GM12878 (cell line): ENCODE measurements around the gene PRR7. TPM values are rescaled to one million over a fixed set of nuclear protein-coding genes. Genes with fewer than 3 reads are reported as not detected.

ENCODE experiments used
- ATAC-seq: fragments of 200-7000 bp; cut with Tn5 transposase; 3 replicates; pipeline ENCODE4 v1.9.1; 2020; ENCODE audit warnings: mild to moderate bottlenecking, moderate library complexity
- BruUV-seq: library from RNA; stranded (reverse); fragments of 400-500 nt; replicated peaks from 2 replicates; lab custom pipeline; 2021; lab: Mats Ljungman, UMichigan
- CTCF ChIA-PET: fragments of 300-600 bp; sonication (Branson Sonifier 250); formaldehyde crosslinking; extraction: SDS; loops from one replicate; lab custom pipeline; 2021; ENCODE audit warnings: inconsistent platforms; lab: Yijun Ruan, JAX
- POLR2A ChIA-PET: fragments of 350-600 bp; formaldehyde crosslinking; extraction: SDS; loops from one replicate; lab custom pipeline; 2021; ENCODE audit warnings: inconsistent platforms; lab: Charles Lee
- RAD21 ChIA-PET: fragments of 300-600 bp; sonication (Branson Sonifier 250); formaldehyde crosslinking; loops from one replicate; lab custom pipeline; 2023; ENCODE audit warnings: antibody characterized with exemption; ENCODE audit not compliant: unreplicated experiment; lab: Charles Lee
- SMC1A ChIA-PET: fragments of 300-600 bp; sonication (Branson Sonifier 250); formaldehyde crosslinking; loops from one replicate; lab custom pipeline; 2023; ENCODE audit not compliant: unreplicated experiment, uncharacterized antibody; lab: Charles Lee
- DNase-seq: peaks from one replicate; pipeline ENCODE4 v3.0.0-alpha.2; 2011; ENCODE audit warnings: low read depth, low spot score
- FAIRE-seq: peaks from 3 replicates; lab custom pipeline; 2011; peaks lifted over from hg19 to GRCh38; lab: Jason Lieb, UNC
- H2AFZ ChIP-seq: 2 replicates; pipeline ENCODE4 v1.6.0; 2011; ENCODE audit warnings: low read depth, low read length, control low read depth; ENCODE audit not compliant: control insufficient read depth
- H3K27ac ChIP-seq: 2 replicates; pipeline ENCODE4 v1.5.1; 2011; ENCODE audit warnings: control low read depth; ENCODE audit not compliant: control insufficient read depth, insufficient read depth
- H3K27me3 ChIP-seq, 2 experiments: replicated peaks in 1 of 2; 2 replicates each; pipeline versions ENCODE4 v1.6.0 to v1.6.1; 2011; ENCODE audit warnings: low read length in 1 of 2; ENCODE audit not compliant: control insufficient read depth in 2 of 2, insufficient read depth in 2 of 2
- H3K36me3 ChIP-seq, 2 experiments: 2 replicates each; pipeline ENCODE4 v1.5.1; 2011; ENCODE audit warnings: low read length in 1 of 2; ENCODE audit not compliant: control insufficient read depth in 2 of 2, insufficient read depth in 2 of 2
- H3K4me1 ChIP-seq: 2 replicates; pipeline ENCODE4 v1.6.1; 2011; ENCODE audit warnings: mild to moderate bottlenecking, low read length, moderate library complexity, mixed read lengths; ENCODE audit not compliant: control insufficient read depth, insufficient read depth
- H3K4me2 ChIP-seq: 2 replicates; pipeline ENCODE4 v1.6.0; 2011; ENCODE audit warnings: control low read depth; ENCODE audit not compliant: control insufficient read depth, insufficient read depth
- H3K4me3 ChIP-seq: fragments of 200-600 bp; sonication (generic); 2 replicates; pipeline ENCODE4 v1.5.1; 2016
- H3K79me2 ChIP-seq: 2 replicates; pipeline ENCODE4 v1.6.0; 2011; ENCODE audit warnings: low read length; ENCODE audit not compliant: control insufficient read depth, insufficient read depth
- H3K9ac ChIP-seq: 2 replicates; pipeline ENCODE4 v1.8.0; 2011; ENCODE audit warnings: low read length, control low read depth, mixed read lengths; ENCODE audit not compliant: control insufficient read depth, insufficient read depth
- H3K9me3 ChIP-seq: replicated peaks from 3 replicates; pipeline ENCODE4 v1.5.1; 2011; ENCODE audit warnings: mild to moderate bottlenecking, low read length; ENCODE audit not compliant: control insufficient read depth, insufficient read depth
- H4K20me1 ChIP-seq: 2 replicates; pipeline ENCODE4 v1.6.0; 2011; ENCODE audit not compliant: control insufficient read depth, insufficient read depth
- E2F4 ChIP-seq: IDR thresholded peaks from 2 replicates; pipeline ENCODE4 v1.6.1; 2012; ENCODE audit warnings: low read depth, low read length, improper control_type of control experiment
- MEF2A ChIP-seq: IDR thresholded peaks from 2 replicates; pipeline ENCODE4 v1.6.1; 2011; ENCODE audit warnings: low read depth, mild to moderate bottlenecking, low read length, moderate library complexity; ENCODE audit not compliant: insufficient read depth
- MEF2B ChIP-seq: fragments of 450-650 bp; IDR thresholded peaks from 2 replicates; pipeline ENCODE4 v1.6.1; 2018; ENCODE audit warnings: mild to moderate bottlenecking, moderate library complexity; ENCODE audit not compliant: partially characterized antibody, poor library complexity, severe bottlenecking
- PAX5 ChIP-seq: IDR thresholded peaks from 2 replicates; pipeline ENCODE4 v1.6.1; 2011; ENCODE audit warnings: low read depth, low read length, borderline replicate concordance
- PAX8 ChIP-seq: fragments of 450-650 bp; IDR thresholded peaks from 2 replicates; pipeline ENCODE4 v1.6.1; 2017; ENCODE audit warnings: mild to moderate bottlenecking, moderate library complexity
- RBBP5 ChIP-seq: fragments of 200-600 bp; sonication (generic); conservative IDR thresholded peaks from 2 replicates; pipeline ENCODE4 v1.6.1; 2016
- RELB ChIP-seq: fragments of 450-650 bp; IDR thresholded peaks from 2 replicates; pipeline ENCODE4 v1.6.1; 2017; ENCODE audit warnings: low read depth, mild to moderate bottlenecking, moderate library complexity
- RFX5 ChIP-seq: IDR thresholded peaks from 2 replicates; pipeline ENCODE4 v1.6.1; 2011; ENCODE audit warnings: low read depth, low read length, improper control_type of control experiment
- ZNF384 ChIP-seq: IDR thresholded peaks from 2 replicates; pipeline ENCODE4 v1.6.1; 2012; ENCODE audit warnings: low read depth, mild to moderate bottlenecking, low read length, improper control_type of control experiment, borderline replicate concordance
- WGBS: methylation state at CpG from one replicate; pipeline ENCODE4 v1.1.6; 2016; ENCODE audit warnings: low lambda C conversion rate; ENCODE audit not compliant: insufficient replicate concordance, insufficient coverage; ENCODE audit errors: missing lambda C conversion rate; 5-methylcytosine and 5-hydroxymethylcytosine counted together
- in situ Hi-C: fragments of 300-500 bp; cut with MboI; formaldehyde crosslinking; loops from 9 replicates; pipeline ENCODE4 v1.14.3; 2018; ENCODE audit warnings: mixed read lengths
- intact Hi-C: fragments of 100-400 bp; cut with micrococcal nuclease; formaldehyde crosslinking; loops from one replicate; pipeline ENCODE4 v1.14.2; 2022; ENCODE audit not compliant: unreplicated experiment
- polyA plus RNA-seq, 11 experiments: library from polyadenylated mRNA; depleted of rRNA in 4 of 11; unstranded in 6 of 11; stranded (reverse) in 5 of 11; fragments of >200 nt; fragmentation: Nextera tagmentation in 4 of 11; fragmentation: Illumina TruSeq in 1 of 11; extraction: Ambion mirVana in 4 of 11; extraction: Trizol in 1 of 11; gene quantifications; 1 replicate in 1 of 11; 2 replicates in 10 of 11; pipeline versions ENCODE4 v1.2.1 to v1.2.3, GENCODE V29; 2011 to 2016; ENCODE audit warnings: inconsistent platforms in 2 of 11, missing spikeins in 2 of 11, low read depth in 1 of 11
- total RNA-seq, 4 experiments: library from RNA; depleted of rRNA in 3 of 4; stranded (reverse); fragments of >200 nt in 3 of 4; fragmentation: Illumina TruSeq in 1 of 4; extraction: Trizol in 1 of 4; gene quantifications; 2 replicates each; pipeline versions ENCODE4 v1.2.1 to v1.2.3, GENCODE V29; 2013 to 2021
- TF ChIP-seq, protein P1 (sequence below): IDR thresholded peaks from 2 replicates; pipeline ENCODE4 v1.6.1; 2011; ENCODE audit warnings: low read depth, low read length, improper control_type of control experiment, borderline replicate concordance

Gene PRR7
- total and polyA plus RNA-seq, 10 of the 15 experiments (the other 5 are each of a cell fraction or from before 2014, with no cell fraction given): 0.09 to 18.8 (median 4.6) TPM; not detected in 2

DNA sequence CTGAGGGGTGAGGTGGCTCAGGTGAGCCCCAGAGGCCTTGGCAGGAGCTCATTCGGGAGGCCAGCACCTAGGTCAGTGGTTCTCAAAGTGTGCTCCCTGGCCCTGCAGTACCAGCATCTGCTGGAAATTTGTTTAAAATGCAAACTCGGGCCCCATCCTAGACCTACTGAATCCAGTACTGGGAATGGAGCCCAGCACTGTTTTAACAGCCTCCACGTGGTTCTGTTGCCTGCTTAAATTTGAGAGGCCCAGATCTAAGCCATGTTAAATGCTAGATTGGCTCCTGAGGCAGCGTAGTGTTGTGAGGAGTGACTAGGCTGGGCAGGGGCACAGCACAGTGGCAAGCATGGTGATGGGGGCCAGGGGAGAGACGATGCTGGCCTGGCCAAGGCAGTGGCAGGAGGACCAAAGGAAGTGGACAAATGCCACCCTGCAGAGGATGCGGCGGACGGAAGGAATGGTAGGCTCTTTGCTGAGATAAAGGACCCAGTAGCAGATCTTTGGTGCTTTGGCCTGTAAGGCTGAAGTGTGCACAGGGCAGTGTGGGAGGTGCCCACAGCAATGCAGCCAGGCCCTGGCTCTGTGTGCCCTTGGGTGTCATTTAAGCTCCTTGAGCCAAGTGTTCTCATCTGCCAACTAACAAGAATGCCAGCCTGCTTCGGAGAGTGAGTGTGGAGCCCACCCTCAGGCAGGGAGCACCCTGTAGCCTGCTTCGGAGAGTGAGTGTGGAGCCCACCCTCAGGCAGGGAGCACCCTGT, 4.2 kb downstream of the PRR7 start:
- WGBS: 86% methylated on average over 10 of the region's 10 CpGs
- TF ChIP-seq RBBP5 (no peak), MEF2A (no peak), RELB (no peak), PAX5 (no peak), PAX8 (no peak), E2F4 (no peak), RFX5 (no peak), MEF2B (no peak), ZNF384 (no peak)
- TF ChIP-seq, protein P1, sequence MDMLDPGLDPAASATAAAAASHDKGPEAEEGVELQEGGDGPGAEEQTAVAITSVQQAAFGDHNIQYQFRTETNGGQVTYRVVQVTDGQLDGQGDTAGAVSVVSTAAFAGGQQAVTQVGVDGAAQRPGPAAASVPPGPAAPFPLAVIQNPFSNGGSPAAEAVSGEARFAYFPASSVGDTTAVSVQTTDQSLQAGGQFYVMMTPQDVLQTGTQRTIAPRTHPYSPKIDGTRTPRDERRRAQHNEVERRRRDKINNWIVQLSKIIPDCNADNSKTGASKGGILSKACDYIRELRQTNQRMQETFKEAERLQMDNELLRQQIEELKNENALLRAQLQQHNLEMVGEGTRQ: no peak
- H3K36me3 ChIP-seq: no peaks in the 10 kb centered on the region
- in situ Hi-C loops (no loop called here), intact Hi-C loops (no loop called here)
- no peak overlapping the region for H3K27ac ChIP-seq
- SMC1A ChIA-PET: interaction anchor here (1.1 to 5.0 kb wide), 3 partner anchors 21 to 25 kb away, joined by 3 to 55 read pairs (median 46); partner anchors contain the start of gene GRK6
- no peaks in the 10 kb centered on the region for H4K20me1 ChIP-seq
- FAIRE-seq (no peak), ATAC-seq (no peak), DNase-seq (no peak)
- H3K79me2 ChIP-seq: peaks cover 14% of the 10 kb centered on the region
- no peaks in the 10 kb centered on the region for H3K27me3 ChIP-seq
- H3K4me1 ChIP-seq: peaks cover 23% of the 10 kb centered on the region
- no peak overlapping the region for H3K9ac ChIP-seq
- H3K4me2 ChIP-seq: no peak overlapping the region
- H3K9me3 ChIP-seq: no peaks in the 10 kb centered on the region
- no peak overlapping the region for H2AFZ ChIP-seq
- RAD21 ChIA-PET: interaction anchor here (1.1 to 13.5 kb wide), 4 partner anchors 22 to 60 kb away, joined by 3 to 291 read pairs (median 198); partner anchors contain the start of gene GRK6
- H3K4me3 ChIP-seq: no peak overlapping the region
- BruUV-seq: no TSS peak
- POLR2A ChIA-PET: interaction anchor here (1.2 to 13.6 kb wide), 3 partner anchors 22 to 46 kb away, joined by 6 to 358 read pairs (median 76); partner anchors contain the start of gene GRK6
- CTCF ChIA-PET: interaction anchor here (0.6 to 16.4 kb wide), 5 partner anchors 21 to 60 kb away, joined by 4 to 391 read pairs (median 14); partner anchors contain the start of genes GRK6 and PFN3
